NCI-H2196 treated with DMSO at 0.1 percent for 48 hours (cell line): ENCODE measurements around the gene RIN3.

Experiments used
- DNase-seq: peaks from one replicate; lab custom pipeline; 2025; ENCODE audit not compliant: unreplicated experiment; lab: John Stamatoyannopoulos, UW

The RIN3 gene

DNA sequence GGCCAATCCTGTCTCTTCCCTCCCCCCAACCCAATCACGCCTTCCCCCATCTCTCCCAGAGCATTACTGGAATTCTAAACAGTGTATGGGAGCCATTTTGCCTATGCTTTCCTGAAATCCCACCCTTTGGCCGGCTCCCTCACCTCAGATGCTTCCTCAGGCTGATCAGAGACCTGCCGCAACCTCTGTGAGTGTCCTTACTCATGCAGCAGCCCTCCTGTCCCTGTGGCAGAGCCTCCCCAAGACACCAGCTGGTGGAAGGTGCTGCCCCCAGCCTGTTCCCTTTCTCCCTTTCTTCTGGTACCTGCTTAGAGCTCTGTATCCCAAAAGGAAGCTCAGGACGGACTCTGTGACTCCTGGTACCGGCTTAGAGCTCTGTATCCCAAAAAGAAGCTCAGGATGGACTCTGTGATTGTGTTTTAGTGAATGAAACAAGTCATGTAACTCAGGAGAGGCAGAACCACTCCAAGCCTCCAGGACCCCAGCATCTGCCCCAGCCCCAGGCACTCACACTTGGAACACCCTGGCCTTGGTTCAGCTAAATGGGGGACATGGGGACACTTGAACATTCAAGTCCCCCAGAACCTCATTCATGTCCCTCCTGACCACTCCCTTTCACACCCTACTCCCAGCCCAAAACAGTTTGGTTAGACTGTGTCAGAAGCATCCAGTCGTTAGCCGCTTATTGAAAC lies 29.3 kb upstream of the RIN3 start:
- DNase-seq: no peak

GRCh38 chr14:92486881-92487280 lies 26.7 kb upstream of the RIN3 start:
- DNase-seq: no peak

DNA sequence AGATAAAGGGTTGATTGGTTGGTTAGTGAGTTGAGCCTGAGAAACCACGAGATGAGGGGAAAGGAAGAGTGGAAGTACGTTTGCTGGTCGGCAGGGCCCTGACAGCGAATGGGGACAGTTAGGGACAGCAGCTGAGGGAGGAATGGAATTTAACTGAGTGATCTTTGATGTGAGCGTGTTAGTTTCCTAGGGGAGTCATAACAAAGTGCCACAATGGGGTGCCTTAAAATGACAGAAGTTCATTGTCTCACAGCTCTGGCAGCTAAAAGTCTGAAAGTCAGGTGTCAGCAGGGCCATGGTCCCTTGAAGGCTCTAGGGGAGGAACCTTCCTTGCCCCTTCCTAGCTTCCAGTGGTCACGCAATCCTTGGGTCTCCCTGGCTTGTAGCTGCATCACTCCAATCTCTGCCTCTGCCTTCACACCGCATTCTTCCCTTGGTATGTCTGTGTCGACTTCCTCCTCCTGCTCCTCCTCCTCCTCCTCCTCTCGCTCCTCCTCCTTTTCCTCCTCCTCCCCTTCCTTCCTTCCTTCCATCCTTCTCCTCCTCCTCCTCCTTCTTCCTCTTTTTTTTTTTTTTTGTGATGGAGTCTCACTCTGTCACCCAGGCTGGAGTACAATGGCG lies 26.0 kb upstream of the RIN3 start:
- DNase-seq: no peak

DNA sequence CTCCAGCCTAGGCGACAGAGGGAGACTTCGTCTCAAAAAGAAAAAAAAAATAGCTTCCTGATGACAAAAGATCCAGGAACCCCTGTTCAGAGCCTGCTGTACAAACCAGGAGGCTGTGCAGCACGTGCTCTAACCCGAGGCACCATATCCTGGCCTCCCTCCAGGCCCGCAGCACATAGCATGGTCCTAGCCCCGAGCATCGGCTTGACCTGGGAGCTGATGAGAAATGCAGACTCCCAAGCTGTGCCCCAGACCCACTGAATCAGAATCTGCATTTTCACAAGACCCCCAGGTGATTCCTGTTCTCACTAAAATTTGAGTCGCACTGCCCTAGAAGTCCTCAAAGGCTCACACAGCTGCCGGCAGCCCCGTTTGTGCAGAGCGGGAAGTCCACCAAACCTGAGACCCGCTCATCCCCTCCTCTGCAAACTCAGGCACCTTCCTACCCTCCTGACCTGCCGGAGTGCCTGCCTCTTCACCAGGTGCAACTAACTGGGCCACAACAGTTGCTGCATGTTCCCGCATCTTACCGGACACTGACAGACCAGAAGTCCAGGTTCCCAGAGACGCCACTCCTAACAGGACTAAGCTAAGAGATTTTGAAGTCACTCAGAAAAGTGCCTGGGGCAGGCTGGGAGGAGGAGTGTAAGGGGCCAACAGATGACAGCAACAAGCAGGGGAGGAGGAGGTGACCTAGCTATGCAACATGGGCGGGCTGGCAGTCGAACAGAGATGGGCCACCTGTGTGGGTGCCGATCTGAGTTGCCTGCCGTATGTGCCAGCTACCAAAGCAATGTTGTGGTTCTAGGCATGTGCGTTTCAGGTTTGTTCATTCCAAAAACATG lies 24.0 kb upstream of the RIN3 start:
- no peak for DNase-seq

DNA sequence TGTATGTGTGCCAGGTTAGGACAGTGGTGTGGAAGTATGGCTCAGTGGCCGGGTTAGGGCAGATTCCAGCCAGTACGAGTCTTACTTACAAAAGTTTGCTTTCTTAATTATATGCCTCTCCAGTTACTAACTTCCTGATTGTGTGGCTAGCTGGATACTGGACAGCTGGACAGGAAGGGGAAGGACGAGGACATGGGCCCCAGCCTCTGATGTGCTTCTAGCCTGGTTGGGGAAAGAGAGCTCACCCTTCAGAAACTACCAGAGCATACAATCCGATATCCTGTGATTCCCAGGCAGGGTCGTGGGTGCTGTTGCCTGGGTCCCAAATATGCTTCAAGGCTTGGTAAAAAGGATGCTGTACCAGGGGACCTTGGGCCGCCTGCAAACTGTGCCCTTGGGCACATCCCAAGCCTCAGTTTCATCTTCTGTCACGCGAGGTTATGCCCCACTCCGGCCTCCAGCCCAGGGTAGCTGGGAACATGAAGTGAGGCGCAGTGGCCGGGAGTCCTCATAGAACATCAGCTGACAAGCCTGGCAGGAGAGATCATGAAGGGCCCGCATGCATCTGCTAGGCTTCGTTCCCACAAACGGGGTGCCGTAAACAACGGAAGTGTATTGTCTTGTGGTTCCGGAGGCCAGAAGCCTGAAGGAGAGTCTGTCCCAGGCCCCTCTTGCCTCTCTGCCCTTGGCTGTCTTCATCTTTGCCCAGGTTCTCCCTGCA lies 23.2 kb upstream of the RIN3 start:
- DNase-seq: no peak

DNA sequence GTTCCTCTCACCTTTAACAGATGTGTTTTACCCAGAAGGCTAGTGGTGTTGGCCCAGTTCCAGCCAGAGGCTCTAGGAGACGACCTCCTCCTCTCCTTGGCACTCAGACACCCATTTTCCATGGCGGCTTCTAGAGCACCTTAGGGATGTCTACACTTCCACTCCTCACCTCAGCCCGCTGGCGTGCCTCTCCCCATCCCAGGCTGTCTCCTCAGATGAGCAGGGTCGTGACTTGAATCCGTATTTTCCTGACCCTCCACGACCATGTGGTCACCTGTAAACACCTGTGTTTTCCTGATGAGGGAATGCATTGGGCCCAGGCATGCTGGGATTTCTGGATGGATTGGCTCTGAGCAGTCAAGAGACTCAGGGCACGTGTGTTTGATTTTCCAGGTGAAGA lies 21.8 kb upstream of the RIN3 start:
- DNase-seq: no peak

DNA sequence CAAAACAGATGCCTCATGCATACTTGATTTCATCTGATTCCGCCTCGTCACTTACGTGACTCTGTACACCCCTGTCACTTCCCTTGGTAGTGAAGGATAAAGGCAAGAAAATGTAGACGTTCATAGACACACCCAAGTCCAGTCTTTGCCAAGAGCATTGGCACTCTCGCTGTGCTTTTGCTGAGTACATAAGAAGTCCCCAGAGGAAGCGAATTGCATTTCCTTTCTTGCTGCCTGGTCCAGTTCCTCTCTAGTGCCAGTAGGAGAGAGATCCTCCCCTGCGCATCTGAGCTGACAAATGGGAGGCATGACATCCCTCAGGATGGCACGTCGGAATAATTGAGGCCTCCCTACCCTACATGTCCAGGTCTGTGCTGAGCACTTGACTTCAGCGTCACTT lies 21.3 kb upstream of the RIN3 start:
- DNase-seq: no peak

DNA sequence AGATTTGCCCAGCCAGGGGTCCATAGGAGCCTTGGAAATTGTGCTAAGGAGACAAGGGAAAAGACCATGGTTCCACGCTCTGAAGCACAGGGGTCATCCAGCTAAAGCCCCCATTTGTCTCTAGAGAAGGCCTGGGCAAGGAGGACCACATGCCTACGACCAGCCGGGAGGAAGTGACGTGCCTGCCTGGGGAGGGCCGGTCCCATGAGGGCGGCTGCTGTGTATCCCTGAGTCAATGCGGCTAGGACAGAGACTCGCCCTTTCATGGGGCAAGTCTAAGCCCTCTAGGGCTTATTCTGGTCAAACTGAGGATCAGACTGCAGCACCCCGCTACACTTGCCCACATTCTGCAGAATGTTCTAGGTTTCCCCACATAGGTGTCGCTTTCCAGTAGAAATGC lies 20.6 kb upstream of the RIN3 start:
- no peak for DNase-seq

DNA sequence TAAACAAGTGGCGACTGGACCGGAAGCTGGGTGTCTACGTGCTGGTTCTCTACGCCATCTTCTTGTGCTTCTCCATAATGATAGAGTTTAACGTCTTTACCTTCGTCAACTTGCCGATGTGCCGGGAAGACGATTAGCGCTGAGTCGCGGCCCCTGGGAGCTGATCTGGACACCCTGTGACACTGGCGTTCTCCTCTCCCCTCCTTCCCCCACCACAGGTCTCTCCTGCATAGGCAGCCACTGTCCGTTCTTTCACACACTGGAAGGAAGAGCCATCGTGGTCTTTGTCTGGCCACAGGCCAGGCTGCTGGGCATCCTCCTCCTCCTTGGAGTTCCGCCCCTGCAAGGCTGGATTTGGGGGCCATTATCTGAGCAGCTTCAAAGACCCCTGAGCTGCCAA lies 20.1 kb upstream of the RIN3 start:
- DNase-seq: no peak

- DNase-seq: no peak
These were observed 19.1 kb upstream of the RIN3 start for GRCh38 chr14:92494512-92494911.

DNA sequence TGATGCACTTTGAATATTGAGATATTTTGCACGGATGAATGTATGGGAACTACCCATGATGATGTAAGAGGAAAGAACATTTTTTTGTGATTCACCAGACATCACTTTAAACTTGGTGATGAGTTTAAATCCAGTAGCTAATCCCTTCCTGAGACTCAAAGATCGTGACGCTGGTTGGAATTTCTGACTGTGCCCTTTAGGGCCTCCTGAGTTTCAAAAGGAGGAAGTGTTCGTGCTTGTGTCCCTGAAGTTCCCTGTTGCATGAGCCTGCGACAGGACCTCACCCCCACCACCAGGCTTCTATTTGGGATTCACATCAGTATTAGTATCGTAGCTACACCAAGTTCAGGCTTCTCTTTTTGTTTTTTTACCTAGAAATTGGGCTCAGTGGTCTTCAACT lies 18.6 kb upstream of the RIN3 start:
- no peak for DNase-seq

DNA sequence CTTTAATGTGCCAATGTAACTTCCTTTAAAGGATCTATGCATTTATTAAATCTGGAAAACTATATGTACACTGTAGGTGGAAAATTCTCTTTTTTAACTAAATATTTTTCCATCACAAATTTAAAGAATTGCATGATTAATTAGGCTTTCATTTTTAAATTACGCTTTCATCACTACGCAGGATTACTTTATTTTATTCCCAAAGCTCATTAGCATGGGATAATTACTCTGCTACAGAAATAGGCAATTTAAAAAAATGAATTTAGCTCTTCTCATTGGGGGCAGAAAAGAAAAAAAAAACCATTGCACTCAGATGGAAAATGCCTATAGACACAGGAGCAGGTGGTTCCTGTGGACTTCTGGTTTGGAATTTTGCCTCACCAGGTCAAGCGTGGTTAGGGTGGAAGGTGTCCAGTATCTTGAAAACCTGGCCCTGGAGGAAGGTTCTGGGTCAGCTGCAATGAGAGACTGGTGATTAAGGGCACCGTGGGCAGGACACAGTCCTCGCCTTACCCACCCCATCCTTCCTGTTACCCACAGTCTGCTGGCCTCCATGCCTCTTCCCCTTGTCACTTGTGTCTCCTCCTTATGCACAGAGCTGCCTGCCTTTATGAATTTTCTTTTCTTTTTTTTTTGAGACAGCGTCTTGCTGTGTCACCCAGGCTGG lies 17.3 kb upstream of the RIN3 start:
- no peak for DNase-seq

DNA sequence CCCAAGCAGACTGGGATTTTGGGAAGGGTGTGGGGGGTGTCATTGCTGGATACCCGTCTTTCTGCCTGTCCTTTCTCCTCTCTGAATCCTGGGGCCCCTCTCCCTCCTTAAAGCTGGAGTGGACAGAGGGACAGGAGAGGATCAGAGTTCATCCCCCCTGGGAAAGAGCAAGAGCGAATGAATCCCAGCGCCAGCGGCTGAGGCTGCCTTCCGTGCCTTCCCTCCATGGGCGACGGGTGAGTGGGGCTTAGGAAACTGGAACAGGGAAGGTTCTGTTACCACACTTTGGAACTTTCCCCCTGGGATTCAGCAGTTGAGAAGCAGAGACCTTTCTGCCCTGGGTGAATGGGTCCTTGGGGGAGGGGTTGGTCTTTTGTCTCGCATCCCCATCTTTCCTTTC lies 16.2 kb upstream of the RIN3 start:
- no peak for DNase-seq

- no peak for DNase-seq
These were observed 14.3 kb upstream of the RIN3 start for GRCh38 chr14:92499234-92499633.

- no peak for DNase-seq
These were observed 13.1 kb upstream of the RIN3 start for GRCh38 chr14:92500491-92500941.

DNA sequence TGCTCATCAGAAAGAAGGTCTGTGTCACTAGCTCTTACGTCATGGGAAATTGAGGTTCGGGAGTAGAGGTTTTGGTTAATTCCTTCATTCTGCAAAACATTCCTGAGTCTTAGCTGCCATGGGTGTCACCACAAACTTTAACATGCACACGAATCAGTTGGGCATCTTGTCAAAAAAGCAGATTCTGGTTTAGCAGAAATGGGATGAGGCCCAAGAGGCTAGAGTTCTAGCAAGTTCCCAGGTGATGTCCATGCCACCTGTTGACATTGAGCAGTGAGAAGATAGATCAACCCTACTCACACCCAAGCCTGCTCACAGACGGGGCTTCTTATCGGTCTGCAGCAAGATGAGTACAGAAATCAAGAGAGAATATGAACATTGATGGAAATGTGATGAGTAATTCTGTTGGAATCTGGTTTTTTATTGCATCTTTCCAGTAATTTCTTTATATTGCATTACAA lies 11.7 kb upstream of the RIN3 start:
- DNase-seq: no peak

- DNase-seq: no peak
These were observed 10.9 kb upstream of the RIN3 start for GRCh38 chr14:92502541-92503286.

- DNase-seq: no peak
These were observed 9.7 kb upstream of the RIN3 start for GRCh38 chr14:92503756-92504491.

DNA sequence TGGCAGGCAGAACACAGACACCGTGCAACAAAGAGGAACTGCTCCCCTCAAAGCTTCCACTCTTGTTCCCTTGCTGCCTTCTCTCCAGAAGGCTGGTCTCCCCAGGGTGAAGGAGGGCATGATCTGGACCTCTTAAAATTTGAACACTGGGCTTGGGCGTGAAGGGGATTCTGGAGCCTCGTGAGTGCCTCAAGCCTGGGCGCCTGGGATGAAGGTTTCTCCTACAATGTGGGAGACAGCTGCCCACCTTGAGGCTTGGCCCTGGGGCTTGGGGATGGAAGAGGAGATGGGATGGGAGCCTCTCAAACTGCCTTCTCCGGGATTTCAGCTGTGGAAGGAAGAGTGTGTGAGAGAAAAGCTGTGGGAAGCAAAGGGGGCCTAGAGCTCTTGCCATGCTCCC lies 7.8 kb upstream of the RIN3 start:
- no peak for DNase-seq
